Cardiac muscle cell (in vitro differentiated cells and primary cell): ENCODE measurements around the gene SLC38A6. TPM values are rescaled to one million over a fixed set of nuclear protein-coding genes. Genes with fewer than 3 reads are reported as not detected.

ENCODE experiments used
- DNase-seq, 2 donors: peaks; one replicate each; pipeline versions ENCODE4 v3.0.0 to v3.0.0-alpha.2; 2010 to 2017; ENCODE audit warnings: low read depth in 1 of 2, low spot score in 1 of 2
- H3K27ac ChIP-seq: fragments of 200-600 bp; sonication (generic); 2 replicates; pipeline ENCODE4 v1.5.1; 2016
- H3K27me3 ChIP-seq: fragments of 200-600 bp; sonication (generic); 2 replicates; pipeline ENCODE4 v1.6.0; 2016; ENCODE audit warnings: control low read depth
- H3K36me3 ChIP-seq: fragments of 200-600 bp; sonication (generic); 2 replicates; pipeline ENCODE4 v1.5.1; 2016; ENCODE audit warnings: control low read depth
- H3K4me1 ChIP-seq: fragments of 200-600 bp; sonication (generic); 2 replicates; pipeline ENCODE4 v1.8.1; 2017; ENCODE audit warnings: low read depth, mild to moderate bottlenecking, mixed run types
- H3K4me3 ChIP-seq: fragments of 200-600 bp; sonication (generic); 2 replicates; pipeline ENCODE4 v1.5.1; 2016; ENCODE audit warnings: mild to moderate bottlenecking
- H3K9me3 ChIP-seq: fragments of 200-600 bp; sonication (generic); 2 replicates; pipeline ENCODE4 v1.5.1; 2017; ENCODE audit warnings: low read depth, mild to moderate bottlenecking, control low read depth
- polyA plus RNA-seq: library from polyadenylated mRNA; unstranded; fragments of >200 nt; fragmentation: Nextera tagmentation; extraction: Ambion mirVana; gene quantifications from 2 replicates; pipeline ENCODE4 v1.2.1, GENCODE V29; 2016
- total RNA-seq: library from RNA; depleted of rRNA; stranded (reverse); fragments of >200 nt; gene quantifications from 2 replicates; pipeline ENCODE4 v1.2.3, GENCODE V29; 2016
- TF ChIP-seq, protein P1 (sequence below): IDR thresholded peaks from 2 replicates; pipeline ENCODE4 v1.5.1; 2012; ENCODE audit warnings: low read depth, mild to moderate bottlenecking, low read length

SLC38A6 gene
- total and polyA plus RNA-seq, 2 experiments from 2014 or later = 5.7 to 15.1 TPM

DNA sequence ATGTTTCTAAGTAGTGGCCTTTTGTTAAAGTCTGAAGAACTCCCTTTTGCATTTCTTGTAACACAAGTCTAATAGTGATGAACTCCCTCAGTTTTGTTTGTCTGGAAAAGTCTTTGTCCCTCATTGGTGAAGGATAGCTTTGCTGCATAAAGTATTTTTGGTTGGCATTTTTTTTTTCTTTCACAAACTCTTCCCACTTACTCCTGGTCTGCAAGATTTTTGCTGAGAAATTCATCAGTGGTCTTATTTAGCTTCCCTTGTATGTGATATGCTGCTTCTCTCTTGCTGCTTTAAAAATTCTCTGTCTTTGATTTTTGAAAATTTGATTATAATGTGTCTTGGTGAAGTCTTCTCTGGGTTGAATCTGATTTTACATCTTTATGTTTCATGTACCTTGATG, 22.9 kb upstream of the SLC38A6 start:
- Histone ChIP-seq H3K36me3 (no peaks in the 10 kb centered on the region), H3K9me3 (no peaks in the 10 kb centered on the region), H3K27me3 (no peaks in the 10 kb centered on the region), H3K4me3 (no peak overlapping the region), H3K27ac (no peak overlapping the region), H3K4me1 (no peaks in the 10 kb centered on the region)
- TF ChIP-seq, protein P1, sequence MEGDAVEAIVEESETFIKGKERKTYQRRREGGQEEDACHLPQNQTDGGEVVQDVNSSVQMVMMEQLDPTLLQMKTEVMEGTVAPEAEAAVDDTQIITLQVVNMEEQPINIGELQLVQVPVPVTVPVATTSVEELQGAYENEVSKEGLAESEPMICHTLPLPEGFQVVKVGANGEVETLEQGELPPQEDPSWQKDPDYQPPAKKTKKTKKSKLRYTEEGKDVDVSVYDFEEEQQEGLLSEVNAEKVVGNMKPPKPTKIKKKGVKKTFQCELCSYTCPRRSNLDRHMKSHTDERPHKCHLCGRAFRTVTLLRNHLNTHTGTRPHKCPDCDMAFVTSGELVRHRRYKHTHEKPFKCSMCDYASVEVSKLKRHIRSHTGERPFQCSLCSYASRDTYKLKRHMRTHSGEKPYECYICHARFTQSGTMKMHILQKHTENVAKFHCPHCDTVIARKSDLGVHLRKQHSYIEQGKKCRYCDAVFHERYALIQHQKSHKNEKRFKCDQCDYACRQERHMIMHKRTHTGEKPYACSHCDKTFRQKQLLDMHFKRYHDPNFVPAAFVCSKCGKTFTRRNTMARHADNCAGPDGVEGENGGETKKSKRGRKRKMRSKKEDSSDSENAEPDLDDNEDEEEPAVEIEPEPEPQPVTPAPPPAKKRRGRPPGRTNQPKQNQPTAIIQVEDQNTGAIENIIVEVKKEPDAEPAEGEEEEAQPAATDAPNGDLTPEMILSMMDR = no peak
- DNase-seq = no peak

DNA sequence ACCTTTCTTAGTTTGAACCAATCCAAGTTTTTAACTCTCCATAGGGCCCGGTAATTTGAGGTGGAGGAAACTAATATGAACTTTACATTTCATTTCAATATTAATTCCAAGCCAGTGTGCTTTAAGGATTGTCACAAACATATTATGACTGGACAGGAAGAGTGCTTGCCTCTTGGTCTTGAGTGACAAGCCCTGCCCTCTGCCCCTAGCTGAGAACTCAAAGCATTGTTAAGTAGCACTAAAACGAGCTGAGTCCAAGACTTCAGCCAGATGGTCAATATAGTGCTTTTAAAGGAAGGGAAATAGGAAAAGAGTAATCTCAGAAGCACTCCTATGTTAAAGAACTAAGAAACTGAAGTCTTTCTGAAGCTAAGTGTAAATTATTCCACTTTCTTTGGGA, 17.3 kb upstream of the SLC38A6 start:
- peak in 1 of 2 donors; percentile 3 for DNase-seq
- no peaks in the 10 kb centered on the region for H3K9me3 ChIP-seq
- TF ChIP-seq, protein P1 = no peak
- no peaks in the 10 kb centered on the region for H3K4me1 ChIP-seq
- peak overlapping the region; percentile 53 for H3K27ac ChIP-seq
- H3K36me3 ChIP-seq = no peaks in the 10 kb centered on the region
- no peak overlapping the region for H3K4me3 ChIP-seq
- H3K27me3 ChIP-seq = no peaks in the 10 kb centered on the region

DNA sequence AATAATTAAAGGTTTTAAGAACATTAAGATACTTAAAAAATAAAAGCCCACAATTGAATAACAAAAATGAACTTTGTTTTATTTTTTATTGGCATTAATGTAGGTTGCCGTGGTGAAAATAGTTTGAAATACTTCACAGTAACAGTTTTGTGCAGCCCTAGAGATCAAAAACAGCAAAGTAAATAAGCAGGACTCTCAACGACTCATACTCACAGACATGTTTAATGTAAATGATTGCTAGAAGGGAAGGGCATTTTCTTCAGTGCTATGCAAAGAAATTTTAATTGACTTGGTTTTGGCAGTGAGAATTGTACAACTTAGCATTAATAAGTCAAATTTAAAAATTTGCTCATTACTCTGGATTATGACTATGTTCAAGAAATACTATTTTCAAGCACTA, 16.1 kb upstream of the SLC38A6 start:
- no peak for DNase-seq
- Histone ChIP-seq H3K27ac (no peak overlapping the region), H3K27me3 (no peaks in the 10 kb centered on the region), H3K36me3 (no peaks in the 10 kb centered on the region), H3K4me3 (no peak overlapping the region), H3K4me1 (no peaks in the 10 kb centered on the region), H3K9me3 (no peaks in the 10 kb centered on the region)
- TF ChIP-seq, protein P1 = no peak

DNA sequence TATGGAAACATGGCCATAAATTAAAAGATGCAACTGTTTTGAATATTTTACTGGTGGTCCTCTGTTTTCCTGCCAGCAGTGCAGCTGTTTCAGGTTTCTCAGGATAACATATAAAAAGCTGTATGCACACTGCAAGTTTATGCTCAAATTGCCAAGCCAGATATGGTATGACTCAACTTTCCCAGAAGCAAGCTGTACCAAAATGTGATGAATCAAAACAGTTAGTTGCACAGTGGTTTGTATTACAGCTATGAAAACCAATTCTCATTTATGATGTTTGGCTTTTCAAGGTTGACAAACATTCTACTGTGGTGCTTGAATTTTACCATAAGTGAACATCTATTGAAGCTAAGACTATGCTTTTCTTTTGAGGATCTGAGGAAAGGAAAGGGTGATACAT, 15.6 kb upstream of the SLC38A6 start:
- Histone ChIP-seq H3K27ac (no peak overlapping the region), H3K9me3 (no peaks in the 10 kb centered on the region), H3K36me3 (no peaks in the 10 kb centered on the region), H3K4me1 (no peaks in the 10 kb centered on the region), H3K4me3 (no peak overlapping the region), H3K27me3 (no peaks in the 10 kb centered on the region)
- TF ChIP-seq, protein P1 = no peak
- peak in 1 of 2 donors; percentile 79 for DNase-seq

DNA sequence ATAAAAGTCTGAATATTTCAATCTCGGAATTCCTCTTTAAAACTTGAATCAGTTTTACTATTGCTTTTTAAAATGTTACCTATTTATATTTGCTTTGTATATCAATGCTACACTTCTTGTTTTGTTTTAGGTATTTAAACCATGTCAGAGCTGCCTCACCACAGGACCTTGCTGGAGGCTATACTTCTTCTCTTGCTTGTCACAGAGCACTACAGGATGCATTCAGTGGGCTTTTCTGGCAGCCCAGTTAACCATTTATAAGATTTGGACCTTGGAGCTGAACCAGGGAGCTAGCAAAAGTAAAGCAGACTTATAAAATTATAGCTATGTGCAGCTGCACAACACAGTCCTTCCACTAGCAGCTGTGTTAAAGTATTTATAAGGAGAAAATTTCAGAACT, 12.9 kb upstream of the SLC38A6 start:
- Histone ChIP-seq H3K27me3 (no peaks in the 10 kb centered on the region), H3K36me3 (no peaks in the 10 kb centered on the region), H3K4me1 (no peaks in the 10 kb centered on the region), H3K9me3 (no peaks in the 10 kb centered on the region), H3K27ac (no peak overlapping the region), H3K4me3 (no peak overlapping the region)
- TF ChIP-seq, protein P1 = no peak
- DNase-seq = no peak

DNA sequence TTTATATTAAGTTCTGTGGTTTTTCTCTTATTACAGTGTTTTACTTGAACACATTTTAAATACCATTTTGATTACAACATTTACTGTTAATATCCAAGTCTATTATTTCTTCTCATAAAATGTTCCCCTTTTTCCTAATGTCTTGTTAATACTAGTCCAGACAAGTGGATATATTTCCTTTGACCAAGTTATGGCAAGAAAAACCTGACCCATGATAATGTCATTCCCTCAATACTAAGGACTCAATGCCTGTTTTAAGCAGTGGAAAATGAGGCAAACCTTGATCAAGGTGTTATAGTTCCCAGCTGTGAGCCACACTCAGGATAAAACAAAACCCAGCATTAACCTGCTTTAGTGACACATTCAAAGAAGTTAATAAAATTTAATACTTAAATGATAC, 12.4 kb upstream of the SLC38A6 start:
- Histone ChIP-seq H3K27ac (no peak overlapping the region), H3K27me3 (no peaks in the 10 kb centered on the region), H3K4me3 (no peak overlapping the region), H3K9me3 (no peaks in the 10 kb centered on the region), H3K36me3 (no peaks in the 10 kb centered on the region), H3K4me1 (no peaks in the 10 kb centered on the region)
- TF ChIP-seq, protein P1 = no peak
- no peak for DNase-seq
